ENCODE data around the gene TGFA.

TGFA gene

DNA sequence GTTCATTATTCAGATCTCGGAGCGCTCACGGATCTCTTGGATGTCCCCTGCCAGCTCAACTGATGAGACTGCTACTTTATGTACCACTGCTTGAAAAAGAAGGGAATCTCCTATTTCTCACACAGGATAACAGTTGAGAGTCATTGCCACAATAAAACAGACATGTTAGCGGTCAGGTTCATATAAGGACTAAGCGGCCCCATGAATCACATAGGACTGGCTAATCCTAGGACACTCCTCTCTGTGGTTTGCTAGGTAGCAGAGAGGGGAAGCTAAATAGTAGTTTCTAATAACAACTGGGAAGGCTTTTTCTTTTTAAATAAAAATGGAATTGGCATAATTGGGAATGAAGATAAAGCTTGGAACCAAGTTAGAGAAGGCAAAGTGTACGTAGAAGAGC is 15.9 kb upstream of the TGFA start:
- Histone ChIP-seq H3K9me3 (ENCODE audit: control insufficient read depth, insufficient read depth, low read length) (no peaks in the 10 kb centered on the region), H3K4me3 (ENCODE audit: low read length) (no peak overlapping the region), H3K36me3 (ENCODE audit: control insufficient read depth, low read length) (no peaks in the 10 kb centered on the region), H3K9me2 (replicated peaks; ENCODE audit: control insufficient read depth, low read length) (no peaks in the 10 kb centered on the region), H3K4me1 (ENCODE audit: control insufficient read depth, low read length) (no peaks in the 10 kb centered on the region), H3K27ac (ENCODE audit: low read depth, low read length) (no peak overlapping the region), H3K79me2 (ENCODE audit: control insufficient read depth, low read length) (no peaks in the 10 kb centered on the region), H4K20me1 (ENCODE audit: control insufficient read depth, insufficient read depth, low read depth, low read length) (no peaks in the 10 kb centered on the region), H3K4me2 (ENCODE audit: low read length) (no peak overlapping the region), H3K27me3 (ENCODE audit: control insufficient read depth, low read length) (peaks cover 20% of the 10 kb centered on the region), H3F3A (ENCODE audit: control insufficient read depth, insufficient read depth) (no peaks in the 10 kb centered on the region)
- TF ChIP-seq EZH2phosphoT487 (IDR thresholded peaks at IDR 0.05; ENCODE audit: borderline replicate concordance, low read length), result no peak
- TF ChIP-seq, protein P1, sequence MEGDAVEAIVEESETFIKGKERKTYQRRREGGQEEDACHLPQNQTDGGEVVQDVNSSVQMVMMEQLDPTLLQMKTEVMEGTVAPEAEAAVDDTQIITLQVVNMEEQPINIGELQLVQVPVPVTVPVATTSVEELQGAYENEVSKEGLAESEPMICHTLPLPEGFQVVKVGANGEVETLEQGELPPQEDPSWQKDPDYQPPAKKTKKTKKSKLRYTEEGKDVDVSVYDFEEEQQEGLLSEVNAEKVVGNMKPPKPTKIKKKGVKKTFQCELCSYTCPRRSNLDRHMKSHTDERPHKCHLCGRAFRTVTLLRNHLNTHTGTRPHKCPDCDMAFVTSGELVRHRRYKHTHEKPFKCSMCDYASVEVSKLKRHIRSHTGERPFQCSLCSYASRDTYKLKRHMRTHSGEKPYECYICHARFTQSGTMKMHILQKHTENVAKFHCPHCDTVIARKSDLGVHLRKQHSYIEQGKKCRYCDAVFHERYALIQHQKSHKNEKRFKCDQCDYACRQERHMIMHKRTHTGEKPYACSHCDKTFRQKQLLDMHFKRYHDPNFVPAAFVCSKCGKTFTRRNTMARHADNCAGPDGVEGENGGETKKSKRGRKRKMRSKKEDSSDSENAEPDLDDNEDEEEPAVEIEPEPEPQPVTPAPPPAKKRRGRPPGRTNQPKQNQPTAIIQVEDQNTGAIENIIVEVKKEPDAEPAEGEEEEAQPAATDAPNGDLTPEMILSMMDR (IDR thresholded peaks at IDR 0.05; ENCODE audit: low read depth, low read length, poor library complexity, severe bottlenecking), result no peak

- no peaks in the 10 kb centered on the region for H3K4me1 ChIP-seq (ENCODE audit: control insufficient read depth, low read length)
- TF ChIP-seq EZH2phosphoT487 (IDR thresholded peaks at IDR 0.05; ENCODE audit: borderline replicate concordance, low read length), result no peak
- TF ChIP-seq, protein P1 (IDR thresholded peaks at IDR 0.05; ENCODE audit: low read depth, low read length, poor library complexity, severe bottlenecking), result no peak
- H3K27me3 ChIP-seq (ENCODE audit: control insufficient read depth, low read length), result peaks cover 3% of the 10 kb centered on the region; the same call in 1 of the 2 replicates
- no peak overlapping the region for H3K4me2 ChIP-seq (ENCODE audit: low read length)
- H3K9me3 ChIP-seq (ENCODE audit: control insufficient read depth, insufficient read depth, low read length), result no peaks in the 10 kb centered on the region
- no peak overlapping the region for H3K4me3 ChIP-seq (ENCODE audit: low read length)
- H3K9me2 ChIP-seq (replicated peaks; ENCODE audit: control insufficient read depth, low read length), result no peaks in the 10 kb centered on the region
- no peaks in the 10 kb centered on the region for H3K79me2 ChIP-seq (ENCODE audit: control insufficient read depth, low read length)
- H3K36me3 ChIP-seq (ENCODE audit: control insufficient read depth, low read length), result no peaks in the 10 kb centered on the region
- no peak overlapping the region for H3K27ac ChIP-seq (ENCODE audit: low read depth, low read length)
- H4K20me1 ChIP-seq (ENCODE audit: control insufficient read depth, insufficient read depth, low read depth, low read length), result no peaks in the 10 kb centered on the region
- no peaks in the 10 kb centered on the region for H3F3A ChIP-seq (ENCODE audit: control insufficient read depth, insufficient read depth)
Observed at GRCh38 chr2:70566906-70567305, 13.3 kb upstream of the TGFA start.

GRCh38 chr2:70566464-70566863 is 12.8 kb upstream of the TGFA start:
- Histone ChIP-seq H3K36me3 (ENCODE audit: control insufficient read depth, low read length) (no peaks in the 10 kb centered on the region), H3K4me1 (ENCODE audit: control insufficient read depth, low read length) (no peaks in the 10 kb centered on the region), H4K20me1 (ENCODE audit: control insufficient read depth, insufficient read depth, low read depth, low read length) (no peaks in the 10 kb centered on the region), H3K27me3 (ENCODE audit: control insufficient read depth, low read length) (peaks cover 3% of the 10 kb centered on the region; the same call in 1 of the 2 replicates), H3F3A (ENCODE audit: control insufficient read depth, insufficient read depth) (no peaks in the 10 kb centered on the region), H3K27ac (ENCODE audit: low read depth, low read length) (no peak overlapping the region), H3K4me2 (ENCODE audit: low read length) (no peak overlapping the region), H3K79me2 (ENCODE audit: control insufficient read depth, low read length) (no peaks in the 10 kb centered on the region), H3K9me2 (replicated peaks; ENCODE audit: control insufficient read depth, low read length) (no peaks in the 10 kb centered on the region), H3K9me3 (ENCODE audit: control insufficient read depth, insufficient read depth, low read length) (no peaks in the 10 kb centered on the region), H3K4me3 (ENCODE audit: low read length) (no peak overlapping the region)
- no peak for TF ChIP-seq EZH2phosphoT487 (IDR thresholded peaks at IDR 0.05; ENCODE audit: borderline replicate concordance, low read length)
- TF ChIP-seq, protein P1 (IDR thresholded peaks at IDR 0.05; ENCODE audit: low read depth, low read length, poor library complexity, severe bottlenecking), result no peak
